ENCODE data around the gene ELF5. TPM values are rescaled to one million over a fixed set of nuclear protein-coding genes. Genes with fewer than 3 reads are reported as not detected.

Gene ELF5
- total RNA-seq, 4 donors from 2014 or later, result not detected

DNA sequence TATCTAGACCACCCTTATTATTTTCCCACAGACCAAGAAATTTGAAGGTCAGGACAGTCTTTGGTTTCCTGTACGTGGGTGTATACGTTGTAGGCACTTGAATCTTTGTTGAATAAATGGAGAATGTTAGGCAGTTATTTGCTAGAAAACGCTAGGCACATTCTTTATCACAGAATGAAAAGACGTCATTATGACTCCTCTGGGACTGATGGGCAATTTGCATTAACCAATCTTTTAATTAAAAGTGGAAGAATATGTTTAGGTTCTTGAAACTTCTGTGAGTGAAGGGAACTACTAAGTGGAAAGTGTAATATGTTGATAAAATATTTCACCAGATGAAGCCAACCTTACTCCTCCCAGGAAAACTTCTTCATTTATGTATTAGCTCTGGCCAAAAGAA is 69.2 kb downstream of the ELF5 start:
- Histone ChIP-seq H3K36me3 (peaks cover 0 to 5% (median 0%) of the 10 kb centered on the region in 3 donors), H3K9me3 (no peaks in the 10 kb centered on the region), H3K27me3 (no peaks in the 10 kb centered on the region), H3K4me1 (peaks cover 0 to 62% (median 22%) of the 10 kb centered on the region in 4 donors), H3K27ac (no peak overlapping the region), H3K4me3 (no peak overlapping the region)
- no peak for DNase-seq (ENCODE audit: low spot score in 2 of 2)
- TF ChIP-seq, protein P1, sequence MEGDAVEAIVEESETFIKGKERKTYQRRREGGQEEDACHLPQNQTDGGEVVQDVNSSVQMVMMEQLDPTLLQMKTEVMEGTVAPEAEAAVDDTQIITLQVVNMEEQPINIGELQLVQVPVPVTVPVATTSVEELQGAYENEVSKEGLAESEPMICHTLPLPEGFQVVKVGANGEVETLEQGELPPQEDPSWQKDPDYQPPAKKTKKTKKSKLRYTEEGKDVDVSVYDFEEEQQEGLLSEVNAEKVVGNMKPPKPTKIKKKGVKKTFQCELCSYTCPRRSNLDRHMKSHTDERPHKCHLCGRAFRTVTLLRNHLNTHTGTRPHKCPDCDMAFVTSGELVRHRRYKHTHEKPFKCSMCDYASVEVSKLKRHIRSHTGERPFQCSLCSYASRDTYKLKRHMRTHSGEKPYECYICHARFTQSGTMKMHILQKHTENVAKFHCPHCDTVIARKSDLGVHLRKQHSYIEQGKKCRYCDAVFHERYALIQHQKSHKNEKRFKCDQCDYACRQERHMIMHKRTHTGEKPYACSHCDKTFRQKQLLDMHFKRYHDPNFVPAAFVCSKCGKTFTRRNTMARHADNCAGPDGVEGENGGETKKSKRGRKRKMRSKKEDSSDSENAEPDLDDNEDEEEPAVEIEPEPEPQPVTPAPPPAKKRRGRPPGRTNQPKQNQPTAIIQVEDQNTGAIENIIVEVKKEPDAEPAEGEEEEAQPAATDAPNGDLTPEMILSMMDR (IDR thresholded peaks at IDR 0.05), result no peak
- no peak for TF ChIP-seq POLR2A (IDR thresholded peaks at IDR 0.05)
- no peak for TF ChIP-seq EP300 (IDR thresholded peaks at IDR 0.05)
- WGBS, 2 donors, result 30 to 49% methylated on average over 4 of the region's 4 CpGs

DNA sequence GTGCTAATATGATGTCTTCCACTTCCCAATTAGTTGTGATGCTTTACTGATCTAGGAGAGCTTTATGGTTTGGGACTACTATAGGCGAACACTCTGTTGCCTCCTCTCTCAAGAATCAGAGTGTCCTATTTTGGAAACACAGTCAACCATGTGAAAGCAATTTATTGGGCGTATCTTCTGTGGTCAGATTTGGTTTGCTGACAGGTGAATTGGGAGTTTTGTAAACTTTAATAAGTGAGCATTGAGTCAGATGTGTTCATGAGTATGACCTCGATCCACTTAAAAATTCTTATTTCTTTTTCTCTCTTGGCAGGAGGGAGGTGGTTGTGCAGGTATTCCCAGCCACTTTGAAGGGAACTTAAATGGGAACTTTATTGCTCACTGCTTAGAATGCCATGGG is 70.5 kb downstream of the ELF5 start:
- Histone ChIP-seq H3K4me3 (no peak overlapping the region), H3K27me3 (no peaks in the 10 kb centered on the region), H3K27ac (no peak overlapping the region), H3K9me3 (no peaks in the 10 kb centered on the region), H3K4me1 (peaks cover 0 to 56% (median 22%) of the 10 kb centered on the region in 4 donors), H3K36me3 (no peaks in the 10 kb centered on the region)
- no peak for DNase-seq (ENCODE audit: low spot score in 2 of 2)
- 79 to 85% methylated on average over 3 of the region's 3 CpGs for WGBS, 2 donors
- TF ChIP-seq POLR2A (IDR thresholded peaks at IDR 0.05) (no peak), EP300 (IDR thresholded peaks at IDR 0.05) (no peak)
- TF ChIP-seq, protein P1 (IDR thresholded peaks at IDR 0.05), result no peak

DNA sequence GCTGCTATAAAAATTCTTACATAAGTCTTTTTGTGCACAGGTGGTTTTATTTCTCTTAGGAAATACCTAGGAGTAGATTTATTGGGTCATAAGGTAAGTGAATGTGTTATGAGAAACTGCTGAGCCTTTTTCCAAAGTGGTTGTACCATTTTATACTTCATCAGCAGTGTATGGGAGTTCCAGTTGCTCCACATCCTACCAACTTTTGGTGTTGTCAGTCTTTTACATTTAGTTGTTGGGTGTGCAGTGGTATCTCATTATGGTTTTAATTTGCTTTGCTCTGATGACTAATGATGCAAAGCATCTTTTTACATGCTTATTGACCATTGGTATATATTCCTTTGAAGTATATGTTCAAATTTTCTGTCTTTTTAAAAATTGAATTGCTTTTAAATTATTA is 71.8 kb downstream of the ELF5 start:
- Histone ChIP-seq H3K4me1 (peaks cover 0 to 61% (median 22%) of the 10 kb centered on the region in 4 donors), H3K9me3 (no peaks in the 10 kb centered on the region), H3K36me3 (no peaks in the 10 kb centered on the region), H3K27ac (no peak overlapping the region), H3K27me3 (no peaks in the 10 kb centered on the region), H3K4me3 (no peak overlapping the region)
- TF ChIP-seq POLR2A (IDR thresholded peaks at IDR 0.05) (no peak), EP300 (IDR thresholded peaks at IDR 0.05) (no peak)
- TF ChIP-seq, protein P1 (IDR thresholded peaks at IDR 0.05), result no peak
- no peak for DNase-seq (ENCODE audit: low spot score in 2 of 2)

DNA sequence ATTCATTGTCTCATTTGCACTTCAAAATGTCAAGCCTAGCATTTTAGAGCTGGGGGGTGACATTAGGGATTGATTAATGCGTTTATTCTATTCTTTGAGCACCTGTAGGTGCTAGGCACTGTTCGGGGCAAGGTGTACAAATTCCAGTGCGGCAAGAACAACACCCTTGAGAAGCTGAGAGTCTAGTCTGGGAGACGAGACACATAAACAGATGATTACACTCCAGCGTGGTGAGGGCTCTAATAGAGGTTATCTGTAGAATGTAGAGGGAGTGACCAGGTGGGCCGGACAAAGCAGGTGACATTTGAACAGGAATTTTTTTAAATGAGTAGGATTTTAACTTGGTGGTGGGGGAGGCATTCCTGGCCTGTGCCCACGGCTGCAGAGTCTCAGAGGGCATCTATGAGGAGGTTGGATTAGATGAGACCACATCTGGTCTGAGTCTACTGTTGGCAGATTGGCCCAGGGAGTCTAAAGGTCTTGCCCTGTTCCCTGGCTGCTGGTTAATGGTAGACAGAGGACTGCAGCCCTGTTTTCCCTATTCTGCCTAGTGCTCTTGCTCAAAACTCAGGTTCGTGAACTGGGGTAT is 73.9 kb downstream of the ELF5 start:
- no peaks in the 10 kb centered on the region for H3K9me3 ChIP-seq
- 26 to 28% methylated on average over 8 of the region's 8 CpGs for WGBS, 2 donors
- H3K27me3 ChIP-seq, result no peaks in the 10 kb centered on the region
- H3K27ac ChIP-seq, result peak overlapping the region; percentile 83 to 95 (median 94)
- DNase-seq (ENCODE audit: low spot score in 2 of 2), result no peak
- TF ChIP-seq EP300 (IDR thresholded peaks at IDR 0.05) (no peak), POLR2A (IDR thresholded peaks at IDR 0.05) (no peak)
- TF ChIP-seq, protein P1 (IDR thresholded peaks at IDR 0.05), result no peak
- no peaks in the 10 kb centered on the region for H3K36me3 ChIP-seq
- peaks cover 0 to 60% (median 22%) of the 10 kb centered on the region in 4 donors for H3K4me1 ChIP-seq
- peak overlapping the region; percentile 78 to 83 (median 82) for H3K4me3 ChIP-seq

DNA sequence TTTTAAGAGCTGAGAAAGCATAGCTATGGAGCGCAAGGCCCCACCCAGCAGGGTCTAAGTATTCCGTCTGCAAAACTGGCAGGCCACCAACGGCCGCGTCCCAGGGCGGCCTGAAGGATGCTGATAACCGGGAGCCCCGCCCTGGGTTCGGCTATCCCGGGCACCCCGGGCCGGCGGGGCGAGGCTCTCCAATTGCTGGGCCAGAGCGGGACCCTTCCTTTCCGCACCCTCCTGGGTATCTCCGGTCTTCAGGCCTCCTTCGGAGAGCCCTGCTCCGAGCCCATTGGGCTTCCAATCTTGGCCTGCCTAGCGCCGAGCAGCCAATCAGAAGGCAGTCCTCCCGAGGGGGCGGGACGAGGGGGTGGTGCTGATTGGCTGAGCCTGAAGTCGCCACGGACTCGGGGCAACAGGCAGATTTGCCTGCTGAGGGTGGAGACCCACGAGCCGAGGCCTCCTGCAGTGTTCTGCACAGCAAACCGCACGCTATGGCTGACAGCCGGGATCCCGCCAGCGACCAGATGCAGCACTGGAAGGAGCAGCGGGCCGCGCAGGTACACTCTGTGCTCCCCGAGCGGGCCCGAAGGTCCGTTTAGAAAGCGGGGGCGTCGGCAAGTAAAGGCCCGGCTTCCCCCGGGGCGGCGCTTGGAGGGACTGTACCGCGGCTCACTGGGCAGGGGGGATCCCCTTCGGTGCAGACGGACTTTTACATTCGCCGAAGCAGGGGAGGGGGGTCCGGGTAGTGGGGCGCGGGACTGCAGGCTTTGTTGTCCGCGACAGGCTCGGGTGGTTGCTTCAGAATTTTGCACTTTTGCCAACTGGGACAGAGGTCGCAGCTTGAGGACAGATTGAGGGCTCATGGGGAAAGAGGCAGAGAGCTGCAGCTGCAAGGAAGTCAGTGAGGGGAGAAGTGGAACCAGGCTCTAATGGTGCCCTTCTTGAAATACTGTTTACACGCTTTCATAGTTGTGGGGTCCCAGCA is 74.8 kb downstream of the ELF5 start, which contains the start of gene CAT:
Gene CAT (plus strand): TSS at position 406 of the 979 bp plus-strand sequence. CDS start 80 bp downstream, at position 486.
- peaks cover 0 to 51% (median 20%) of the 10 kb centered on the region in 4 donors for H3K4me1 ChIP-seq
- H3K27ac ChIP-seq, result peak within 1 kb of the TSS; percentile 83 to 95 (median 94)
- TF ChIP-seq, protein P1 (IDR thresholded peaks at IDR 0.05), result peak in 1 of 5 experiments; percentile 30
- TF ChIP-seq EP300 (IDR thresholded peaks at IDR 0.05) (peak in 1 of 2 donors; percentile 92), POLR2A (IDR thresholded peaks at IDR 0.05) (peak; percentile 50 to 86)
- 0 to 1% methylated on average over 31 to 43 of the region's 62 CpGs for WGBS, 2 donors
- H3K9me3 ChIP-seq, result no peaks in the 10 kb centered on the region
- peak; percentile 97 to 98 for DNase-seq (ENCODE audit: low spot score in 2 of 2)
- peak within 1 kb of the TSS; percentile 78 to 83 (median 82) for H3K4me3 ChIP-seq
- H3K36me3 ChIP-seq, result no peaks in the 10 kb centered on the region
- no peaks in the 10 kb centered on the region for H3K27me3 ChIP-seq
